ENCODE data around the gene UFSP1. TPM values are rescaled to one million over a fixed set of nuclear protein-coding genes. Genes with fewer than 3 reads are reported as not detected.

UFSP1 gene
- total RNA-seq, 6 experiments from 2014 or later = 1.0 to 3.4 (median 2.1) TPM

DNA sequence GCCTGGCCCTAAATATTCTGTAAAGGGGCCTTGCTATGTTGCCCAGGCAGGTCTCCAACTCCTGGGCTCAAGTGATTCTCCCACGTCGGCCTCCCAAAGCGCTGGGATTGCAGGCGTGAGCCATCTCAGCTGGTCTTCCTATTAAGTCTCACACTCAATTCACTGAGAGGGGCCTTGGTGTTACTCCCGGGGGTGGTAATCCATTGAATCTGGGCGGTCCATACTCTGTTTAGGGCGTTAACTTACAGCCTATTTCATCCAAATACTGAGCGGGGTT is 15.3 kb downstream of the UFSP1 start:
- Histone ChIP-seq H3K4me3 (peak overlapping the region; percentile 89 to 95 (median 92)), H3K36me3 (peaks cover 0 to 42% (median 18%) of the 10 kb centered on the region in 4 donors), H3K4me1 (peaks cover 0 to 24% (median 7%) of the 10 kb centered on the region in 4 donors), H3K27ac (peak overlapping the region; percentile 80 to 87 (median 87)), H3K9me3 (no peaks in the 10 kb centered on the region), H3K27me3 (no peaks in the 10 kb centered on the region)
- intact Hi-C loops (cut with DNase I) = no loop called here
- 55% methylated on average over 4 of the region's 8 CpGs for WGBS (ENCODE audit: insufficient coverage, low coverage, low lambda C conversion rate, missing lambda C conversion rate)
- no peak for ATAC-seq
- DNase-seq = no peak
- no peak for TF ChIP-seq POLR2A (IDR thresholded peaks at IDR 0.05)
- no peak for TF ChIP-seq CTCF (IDR thresholded peaks at IDR 0.05)

- no peak overlapping the region for H3K27ac ChIP-seq
Measured at GRCh38 chr7:100873599-100874299, 15.8 kb downstream of the UFSP1 start.

GRCh38 chr7:100867776-100868485 is 21.6 kb downstream of the UFSP1 start:
- 2% methylated on average over 9 of the region's 27 CpGs for WGBS (ENCODE audit: insufficient coverage, low coverage, low lambda C conversion rate, missing lambda C conversion rate)
- H3K9me3 ChIP-seq = no peaks in the 10 kb centered on the region
- TF ChIP-seq POLR2A (IDR thresholded peaks at IDR 0.05) (peak; percentile 42), CTCF (IDR thresholded peaks at IDR 0.05) (no peak)
- peak overlapping the region; percentile 87 to 99 (median 94) for H3K4me3 ChIP-seq
- ATAC-seq (peak; percentile 45 to 70 (median 58)), DNase-seq (peak; percentile 62 to 80 (median 78))
- intact Hi-C loops (cut with DNase I) = no loop called here
- peak overlapping the region; percentile 95 to 99 (median 96) for H3K27ac ChIP-seq
- H3K4me1 ChIP-seq = peaks cover 0 to 27% (median 9%) of the 10 kb centered on the region in 4 donors
- no peaks in the 10 kb centered on the region for H3K27me3 ChIP-seq
- peaks cover 0 to 29% (median 13%) of the 10 kb centered on the region in 4 donors for H3K36me3 ChIP-seq

More at GRCh38 chr7:100873599-100874299, 15.8 kb downstream of the UFSP1 start:
- WGBS (ENCODE audit: insufficient coverage, low coverage, low lambda C conversion rate, missing lambda C conversion rate) = 72% methylated on average over 6 of the region's 10 CpGs
- H3K27me3 ChIP-seq = no peaks in the 10 kb centered on the region
- intact Hi-C loops (cut with DNase I) = no loop called here
- peaks cover 0 to 37% (median 18%) of the 10 kb centered on the region in 4 donors for H3K36me3 ChIP-seq
- DNase-seq (no peak), ATAC-seq (no peak)
- H3K4me1 ChIP-seq = peaks cover 0 to 25% (median 8%) of the 10 kb centered on the region in 4 donors
- H3K4me3 ChIP-seq = no peak overlapping the region
- TF ChIP-seq CTCF (IDR thresholded peaks at IDR 0.05) (no peak), POLR2A (IDR thresholded peaks at IDR 0.05) (no peak)
- H3K9me3 ChIP-seq = no peaks in the 10 kb centered on the region

DNA sequence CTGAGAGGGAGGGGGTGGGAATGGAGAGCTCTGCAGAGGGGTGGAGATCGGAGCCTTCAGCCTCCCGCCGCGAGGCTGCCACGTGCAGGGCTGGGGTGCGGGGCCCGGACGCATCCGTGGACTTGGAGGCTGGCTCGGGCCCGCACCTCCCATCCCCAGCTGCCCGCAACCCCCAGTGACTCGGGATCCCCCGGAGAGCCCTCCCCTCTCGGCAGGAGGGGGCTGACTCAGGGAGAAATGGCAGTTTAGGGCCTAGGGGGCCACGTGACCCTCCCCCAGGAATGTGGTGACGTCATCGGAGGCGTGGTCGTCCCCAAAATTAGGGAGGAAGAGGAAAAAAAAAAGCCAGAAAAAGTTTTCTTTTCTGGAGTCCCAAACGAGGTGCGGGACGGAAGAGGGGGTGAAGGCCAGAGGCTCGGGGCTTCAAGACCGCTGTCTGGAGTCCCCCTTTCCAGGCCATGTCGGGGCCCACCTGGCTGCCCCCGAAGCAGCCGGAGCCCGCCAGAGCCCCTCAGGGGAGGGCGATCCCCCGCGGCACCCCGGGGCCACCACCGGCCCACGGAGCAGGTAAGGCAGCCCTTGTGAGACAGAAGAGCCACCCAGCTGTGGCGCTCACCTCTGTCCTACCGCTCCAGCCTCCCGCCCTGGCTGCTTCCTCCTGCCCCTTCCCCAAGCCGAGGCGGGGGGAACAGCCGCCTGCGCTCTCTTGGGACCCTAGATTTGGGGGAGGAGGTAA is 22.3 kb downstream of the UFSP1 start, which contains the start of gene TRIP6:
Gene TRIP6 (plus strand): TSS at position 348 of the 736 bp plus-strand sequence. CDS start 111 bp downstream, at position 459.
- DNase-seq (peak; percentile 82 to 86 (median 84)), ATAC-seq (peak; percentile 50 to 64 (median 55))
- Histone ChIP-seq H3K4me3 (peak within 1 kb of the TSS; percentile 87 to 99 (median 94)), H3K27me3 (no peaks in the 10 kb centered on the region), H3K36me3 (peaks cover 0 to 21% (median 9%) of the 10 kb centered on the region in 4 donors), H3K27ac (peak within 1 kb of the TSS; percentile 95 to 99 (median 96)), H3K9me3 (no peaks in the 10 kb centered on the region), H3K4me1 (peaks cover 0 to 28% (median 9%) of the 10 kb centered on the region in 4 donors)
- WGBS (ENCODE audit: insufficient coverage, low coverage, low lambda C conversion rate, missing lambda C conversion rate) = under 1% methylated on average over 15 of the region's 42 CpGs
- TF ChIP-seq CTCF (IDR thresholded peaks at IDR 0.05) = no peak
- TF ChIP-seq POLR2A (IDR thresholded peaks at IDR 0.05) = peak; percentile 41
- intact Hi-C loops (cut with DNase I) = no loop called here
